ENCODE data around the gene CYP1A2. TPM values are rescaled to one million over a fixed set of nuclear protein-coding genes. Genes with fewer than 3 reads are reported as not detected.
A peak's percentile ranks its signal among the peaks of the same experiment; 100 is the strongest.

The CYP1A2 gene
- total and polyA plus RNA-seq, 2 of the 13 experiments (the other 11 are each of a cell fraction or from before 2014, with no cell fraction given): 0.07 TPM; not detected in 1

DNA sequence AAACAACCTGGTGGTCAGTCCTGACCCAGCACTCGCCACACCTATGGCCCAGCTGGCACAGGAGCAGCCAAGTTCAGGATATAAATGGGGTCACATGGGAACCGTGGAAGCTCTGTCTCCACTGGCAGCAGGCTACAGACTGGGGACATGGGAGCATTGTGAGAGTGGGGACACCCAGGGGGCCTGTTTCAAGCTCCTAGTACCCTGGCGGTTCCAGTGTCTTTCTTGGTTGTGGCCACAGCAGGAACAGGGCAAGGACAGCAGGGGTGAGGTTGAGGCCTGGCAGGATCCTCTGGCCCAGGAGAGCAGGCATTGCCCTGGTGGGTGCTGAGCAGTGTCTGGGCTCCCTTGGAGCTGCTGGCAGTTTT is 35.1 kb downstream of the CYP1A2 start:
- CTCF ChIA-PET (ENCODE audit: low intra/inter-chr PET ratio, low total read pairs): no interaction called here
- peak overlapping the region; percentile 19 for H3K27ac ChIP-seq (ENCODE audit: extremely low read length, insufficient read depth, low read length)
- FAIRE-seq: no peak
- TF ChIP-seq ZNF570 (CRISPR knock-in tag; IDR thresholded peaks at IDR 0.05; ENCODE audit: borderline replicate concordance) (no peak), ZIK1 (CRISPR knock-in tag; IDR thresholded peaks at IDR 0.05; ENCODE audit: borderline replicate concordance, low read depth) (no peak), ATF7 (IDR thresholded peaks at IDR 0.05) (no peak), ATF7 (CRISPR knock-in tag; IDR thresholded peaks at IDR 0.05) (no peak), YEATS4 (CRISPR knock-in tag; IDR thresholded peaks at IDR 0.05; ENCODE audit: borderline replicate concordance) (no peak), KAT8 (CRISPR knock-in tag; IDR thresholded peaks at IDR 0.05) (0 out of 2 replicates have a peak, but pooled peaks have one; percentile 3), ZFP36L1 (CRISPR knock-in tag; IDR thresholded peaks at IDR 0.05) (no peak), SRSF4 (IDR thresholded peaks at IDR 0.05; ENCODE audit: low read depth, low read length, poor library complexity, severe bottlenecking) (no peak), FOXO1 (CRISPR knock-in tag; IDR thresholded peaks at IDR 0.05) (0 out of 2 replicates have a peak, but pooled peaks have one; percentile 1)
- TF ChIP-seq, protein P1, sequence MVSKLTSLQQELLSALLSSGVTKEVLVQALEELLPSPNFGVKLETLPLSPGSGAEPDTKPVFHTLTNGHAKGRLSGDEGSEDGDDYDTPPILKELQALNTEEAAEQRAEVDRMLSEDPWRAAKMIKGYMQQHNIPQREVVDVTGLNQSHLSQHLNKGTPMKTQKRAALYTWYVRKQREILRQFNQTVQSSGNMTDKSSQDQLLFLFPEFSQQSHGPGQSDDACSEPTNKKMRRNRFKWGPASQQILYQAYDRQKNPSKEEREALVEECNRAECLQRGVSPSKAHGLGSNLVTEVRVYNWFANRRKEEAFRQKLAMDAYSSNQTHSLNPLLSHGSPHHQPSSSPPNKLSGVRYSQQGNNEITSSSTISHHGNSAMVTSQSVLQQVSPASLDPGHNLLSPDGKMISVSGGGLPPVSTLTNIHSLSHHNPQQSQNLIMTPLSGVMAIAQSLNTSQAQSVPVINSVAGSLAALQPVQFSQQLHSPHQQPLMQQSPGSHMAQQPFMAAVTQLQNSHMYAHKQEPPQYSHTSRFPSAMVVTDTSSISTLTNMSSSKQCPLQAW (CRISPR knock-in tag; IDR thresholded peaks at IDR 0.05): no peak
- TF ChIP-seq, protein P2, sequence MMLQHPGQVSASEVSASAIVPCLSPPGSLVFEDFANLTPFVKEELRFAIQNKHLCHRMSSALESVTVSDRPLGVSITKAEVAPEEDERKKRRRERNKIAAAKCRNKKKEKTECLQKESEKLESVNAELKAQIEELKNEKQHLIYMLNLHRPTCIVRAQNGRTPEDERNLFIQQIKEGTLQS (CRISPR knock-in tag; IDR thresholded peaks at IDR 0.05): no peak
- TF ChIP-seq, protein P3, sequence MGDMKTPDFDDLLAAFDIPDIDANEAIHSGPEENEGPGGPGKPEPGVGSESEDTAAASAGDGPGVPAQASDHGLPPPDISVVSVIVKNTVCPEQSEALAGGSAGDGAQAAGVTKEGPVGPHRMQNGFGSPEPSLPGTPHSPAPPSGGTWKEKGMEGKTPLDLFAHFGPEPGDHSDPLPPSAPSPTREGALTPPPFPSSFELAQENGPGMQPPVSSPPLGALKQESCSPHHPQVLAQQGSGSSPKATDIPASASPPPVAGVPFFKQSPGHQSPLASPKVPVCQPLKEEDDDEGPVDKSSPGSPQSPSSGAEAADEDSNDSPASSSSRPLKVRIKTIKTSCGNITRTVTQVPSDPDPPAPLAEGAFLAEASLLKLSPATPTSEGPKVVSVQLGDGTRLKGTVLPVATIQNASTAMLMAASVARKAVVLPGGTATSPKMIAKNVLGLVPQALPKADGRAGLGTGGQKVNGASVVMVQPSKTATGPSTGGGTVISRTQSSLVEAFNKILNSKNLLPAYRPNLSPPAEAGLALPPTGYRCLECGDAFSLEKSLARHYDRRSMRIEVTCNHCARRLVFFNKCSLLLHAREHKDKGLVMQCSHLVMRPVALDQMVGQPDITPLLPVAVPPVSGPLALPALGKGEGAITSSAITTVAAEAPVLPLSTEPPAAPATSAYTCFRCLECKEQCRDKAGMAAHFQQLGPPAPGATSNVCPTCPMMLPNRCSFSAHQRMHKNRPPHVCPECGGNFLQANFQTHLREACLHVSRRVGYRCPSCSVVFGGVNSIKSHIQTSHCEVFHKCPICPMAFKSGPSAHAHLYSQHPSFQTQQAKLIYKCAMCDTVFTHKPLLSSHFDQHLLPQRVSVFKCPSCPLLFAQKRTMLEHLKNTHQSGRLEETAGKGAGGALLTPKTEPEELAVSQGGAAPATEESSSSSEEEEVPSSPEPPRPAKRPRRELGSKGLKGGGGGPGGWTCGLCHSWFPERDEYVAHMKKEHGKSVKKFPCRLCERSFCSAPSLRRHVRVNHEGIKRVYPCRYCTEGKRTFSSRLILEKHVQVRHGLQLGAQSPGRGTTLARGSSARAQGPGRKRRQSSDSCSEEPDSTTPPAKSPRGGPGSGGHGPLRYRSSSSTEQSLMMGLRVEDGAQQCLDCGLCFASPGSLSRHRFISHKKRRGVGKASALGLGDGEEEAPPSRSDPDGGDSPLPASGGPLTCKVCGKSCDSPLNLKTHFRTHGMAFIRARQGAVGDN (CRISPR knock-in tag; IDR thresholded peaks at IDR 0.05): peak; percentile 76
- TF ChIP-seq, protein P4, sequence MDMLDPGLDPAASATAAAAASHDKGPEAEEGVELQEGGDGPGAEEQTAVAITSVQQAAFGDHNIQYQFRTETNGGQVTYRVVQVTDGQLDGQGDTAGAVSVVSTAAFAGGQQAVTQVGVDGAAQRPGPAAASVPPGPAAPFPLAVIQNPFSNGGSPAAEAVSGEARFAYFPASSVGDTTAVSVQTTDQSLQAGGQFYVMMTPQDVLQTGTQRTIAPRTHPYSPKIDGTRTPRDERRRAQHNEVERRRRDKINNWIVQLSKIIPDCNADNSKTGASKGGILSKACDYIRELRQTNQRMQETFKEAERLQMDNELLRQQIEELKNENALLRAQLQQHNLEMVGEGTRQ (IDR thresholded peaks at IDR 0.05; ENCODE audit: low read depth, low read length): no peak
- TF ChIP-seq, protein P4 (CRISPR knock-in tag; IDR thresholded peaks at IDR 0.05; ENCODE audit: borderline replicate concordance): no peak
- TF ChIP-seq, protein P5, sequence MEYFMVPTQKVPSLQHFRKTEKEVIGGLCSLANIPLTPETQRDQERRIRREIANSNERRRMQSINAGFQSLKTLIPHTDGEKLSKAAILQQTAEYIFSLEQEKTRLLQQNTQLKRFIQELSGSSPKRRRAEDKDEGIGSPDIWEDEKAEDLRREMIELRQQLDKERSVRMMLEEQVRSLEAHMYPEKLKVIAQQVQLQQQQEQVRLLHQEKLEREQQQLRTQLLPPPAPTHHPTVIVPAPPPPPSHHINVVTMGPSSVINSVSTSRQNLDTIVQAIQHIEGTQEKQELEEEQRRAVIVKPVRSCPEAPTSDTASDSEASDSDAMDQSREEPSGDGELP (IDR thresholded peaks at IDR 0.05; ENCODE audit: borderline replicate concordance, low read depth): no peak

More for the DNA sequence above, 35.1 kb downstream of the CYP1A2 start:
- Histone ChIP-seq H3K4me2 (ENCODE audit: low read depth, low read length) (peak overlapping the region; percentile 86), H3K79me2 (ENCODE audit: insufficient read depth, low read length) (peaks cover 54% of the 10 kb centered on the region), H2AFZ (ENCODE audit: low read length) (no peak overlapping the region), H3K4me3 (replicated peaks in 1 of 3; ENCODE audit: insufficient read depth in 1 of 3, low read depth in 2 of 3, low read length in 3 of 3) (peak overlapping the region; percentile 66 to 84 (median 69); a peak in 5 of 6 replicates), H3K4me1 (ENCODE audit: insufficient read depth, low read length) (peaks cover 69% of the 10 kb centered on the region), H3K27me3 (ENCODE audit: control insufficient read depth in 1 of 2, insufficient read depth in 2 of 2, low read length in 2 of 2) (no peaks in the 10 kb centered on the region), H3K36me3 (replicated peaks in 1 of 2; ENCODE audit: control insufficient read depth in 1 of 2, insufficient read depth in 2 of 2, low read length in 2 of 2) (peaks cover 1 to 15% of the 10 kb centered on the region in 2 experiments; a peak in 2 of 5 replicates), H3K9me3 (ENCODE audit: low read length) (no peaks in the 10 kb centered on the region), H3K9ac (ENCODE audit: insufficient read depth, low read depth, low read length) (peak overlapping the region; percentile 78), H4K20me1 (ENCODE audit: insufficient read depth, low read length) (peaks cover 14% of the 10 kb centered on the region)
- in situ Hi-C loops (cut with HindIII; ENCODE audit: extremely low pct_ligation_motif_present, low pct_unique_long_range_greater_than_20kb): loop anchor here (10.0 kb wide), 1 partner anchor 239 kb away; the partner anchor contains the start of gene ARID3B
- peak; percentile 1; the same call in 2 of the 3 replicates for ATAC-seq
- POLR2A ChIA-PET: interaction anchor here (1.4 to 3.5 kb wide), 4 partner anchors 9 to 152 kb away, joined by 4 to 21 read pairs (median 8); no protein-coding TSS in a partner anchor
- intact Hi-C loops (cut with micrococcal nuclease; ENCODE audit: unreplicated experiment): loop anchor here (2.0 to 5.0 kb wide), 2 partner anchors 17 to 34 kb away; no protein-coding TSS in a partner anchor
- no peak for DNase-seq (ENCODE audit: low spot score)
- WGBS (ENCODE audit: low lambda C conversion rate): no CpG with 5 or more reads among the region's 3 CpGs
- no TSS peak for BruUV-seq (replicated peaks)
